Mucosa of descending colon (tissue), 3 donors: Measurements from ENCODE around the gene PBX1. TPM values are rescaled to one million over a fixed set of nuclear protein-coding genes. Genes with fewer than 3 reads are reported as not detected.

Source experiments
- ATAC-seq: fragments of 200-7000 bp; cut with Tn5 transposase; one replicate; pipeline ENCODE4 v1.9.1; 2020; ENCODE audit warnings: mild to moderate bottlenecking, moderate library complexity
- DNase-seq, 3 donors: peaks; one replicate each; pipeline ENCODE4 v3.0.0-alpha.2; 2020
- H3K36me3 ChIP-seq: fragments of 200-600 bp; one replicate; pipeline ENCODE4 v1.8.0; 2021; ENCODE audit warnings: low read depth, mild to moderate bottlenecking
- H3K4me1 ChIP-seq: fragments of 200-600 bp; one replicate; pipeline ENCODE4 v1.8.0; 2021; ENCODE audit warnings: low read depth, mild to moderate bottlenecking
- H3K4me3 ChIP-seq: fragments of 200-600 bp; one replicate; pipeline ENCODE4 v1.8.0; 2021; ENCODE audit warnings: mild to moderate bottlenecking
- H3K9me3 ChIP-seq: fragments of 200-600 bp; one replicate; pipeline ENCODE4 v1.8.0; 2021; ENCODE audit warnings: mild to moderate bottlenecking
- CTCF ChIP-seq: fragments of 200-600 bp; IDR thresholded peaks from one replicate; pipeline ENCODE4 v1.8.0; 2022; ENCODE audit warnings: antibody characterized with exemption, mild to moderate bottlenecking
- intact Hi-C, 2 donors: fragments of 100-400 bp; cut with DNase I in 1 of 2; cut with micrococcal nuclease in 1 of 2; formaldehyde crosslinking; loops; one replicate each; pipeline versions ENCODE4 v1.11.0 to v1.11.1; 2022; cut with DNase I, micrococcal nuclease
- total RNA-seq, 3 donors: library from RNA; stranded (reverse); fragmentation: NEBNext Ultra II Directional in 2 of 3; extraction: Animal tissue kit (Norgen Biotek cat#: 25700) in 2 of 3; gene quantifications; one replicate each; pipeline versions ENCODE4 v1.2.1 to v1.2.4, GENCODE V29; 2021 to 2023
- donor health status: DM: no; HTN: no; CAD: no; lungs with moderate emphysema.
- donor health status: DM: no; HTN: no; CAD: no.
- donor health status: DM: no; HTN: yes; CAD: no.

PBX1 gene
- total RNA-seq, 3 donors from 2014 or later, result 52.6 to 182 (median 82.8) TPM

GRCh38 chr1:164725401-164725800, 166.4 kb downstream of the PBX1 start:
- H3K36me3 ChIP-seq, result no peaks in the 10 kb centered on the region
- no peaks in the 10 kb centered on the region for H3K4me1 ChIP-seq
- TF ChIP-seq CTCF, result no peak
- H3K9me3 ChIP-seq, result no peaks in the 10 kb centered on the region
- no peak for DNase-seq
- no peak for ATAC-seq
- no peak overlapping the region for H3K4me3 ChIP-seq
- intact Hi-C loops, result no loop called here

DNA sequence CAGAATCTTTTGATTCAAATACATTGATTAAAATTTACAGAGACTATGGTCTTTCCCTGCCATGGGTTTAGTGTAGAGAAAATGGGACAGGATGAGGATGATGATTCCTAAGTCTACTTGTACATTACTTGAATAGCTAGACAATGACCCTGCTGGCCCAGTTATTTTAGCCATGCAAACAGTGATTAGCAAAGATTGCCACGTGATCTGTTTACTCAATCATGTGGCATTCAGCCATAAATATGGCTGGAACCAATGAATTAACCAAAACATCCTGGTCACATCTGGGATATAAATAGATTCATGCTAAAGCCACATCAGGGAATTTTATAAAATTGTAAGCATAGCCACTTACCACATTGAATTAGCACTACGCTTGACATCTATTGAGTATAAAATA, 167.3 kb downstream of the PBX1 start:
- H3K9me3 ChIP-seq, result no peaks in the 10 kb centered on the region
- DNase-seq, result no peak
- no peaks in the 10 kb centered on the region for H3K4me1 ChIP-seq

DNA sequence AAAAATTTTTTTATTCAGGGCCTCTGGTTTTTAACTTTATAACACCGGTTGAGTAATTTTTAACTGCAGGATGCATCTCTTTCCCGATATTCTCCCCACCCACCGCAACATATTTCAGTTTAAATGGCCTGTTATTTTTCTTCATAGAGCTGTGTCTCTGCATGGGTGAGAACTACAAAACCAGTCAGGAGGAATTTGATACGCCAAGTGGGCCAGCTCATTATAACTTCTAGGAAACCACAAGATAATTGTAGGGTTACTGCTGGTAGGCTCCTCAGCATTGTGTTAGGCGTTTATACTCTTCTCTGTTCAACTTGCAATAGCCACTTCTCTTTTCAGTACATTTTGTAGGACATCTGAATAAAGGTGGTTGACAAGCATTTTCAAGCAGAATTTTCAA, 169.7 kb downstream of the PBX1 start:
- DNase-seq (no peak), ATAC-seq (no peak)
- Histone ChIP-seq H3K4me3 (no peak overlapping the region), H3K36me3 (no peaks in the 10 kb centered on the region), H3K9me3 (no peaks in the 10 kb centered on the region), H3K4me1 (no peaks in the 10 kb centered on the region)
- TF ChIP-seq CTCF, result no peak
- intact Hi-C loops, result no loop called here

More for the DNA sequence above, 167.3 kb downstream of the PBX1 start:
- H3K4me3 ChIP-seq, result no peak overlapping the region
- no peak for ATAC-seq
- H3K36me3 ChIP-seq, result no peaks in the 10 kb centered on the region
- intact Hi-C loops, result no loop called here
- TF ChIP-seq CTCF, result no peak

- Histone ChIP-seq H3K36me3 (no peaks in the 10 kb centered on the region), H3K4me1 (no peaks in the 10 kb centered on the region), H3K4me3 (no peak overlapping the region), H3K9me3 (no peaks in the 10 kb centered on the region)
- no peak for TF ChIP-seq CTCF
- no peak for DNase-seq
- ATAC-seq, result no peak
- intact Hi-C loops, result no loop called here
Observed at GRCh38 chr1:164731161-164731876, 172.3 kb downstream of the PBX1 start.

GRCh38 chr1:164733070-164733469, 174.1 kb downstream of the PBX1 start:
- intact Hi-C loops, result no loop called here
- TF ChIP-seq CTCF, result no peak
- no peak overlapping the region for H3K4me3 ChIP-seq
- DNase-seq (no peak), ATAC-seq (no peak)
- no peaks in the 10 kb centered on the region for H3K9me3 ChIP-seq
- no peaks in the 10 kb centered on the region for H3K4me1 ChIP-seq
- H3K36me3 ChIP-seq, result no peaks in the 10 kb centered on the region

DNA sequence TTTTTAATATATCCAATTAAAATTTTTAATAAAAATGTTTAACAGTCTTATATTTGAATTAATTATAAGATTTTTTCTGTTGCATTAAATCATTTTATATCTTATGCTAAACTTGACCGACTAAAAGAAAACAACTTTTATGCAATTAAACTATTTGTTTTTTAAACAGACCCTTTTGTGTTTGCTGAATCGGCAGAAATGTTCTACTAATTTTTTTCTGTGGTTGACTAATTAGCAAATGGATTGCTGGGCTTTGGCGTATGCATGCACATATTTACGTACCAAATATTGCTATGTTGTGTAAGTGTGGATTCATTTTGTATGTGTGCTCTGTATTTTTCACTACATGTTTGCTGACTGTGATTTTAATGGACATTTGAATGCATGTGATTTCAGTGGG, 174.8 kb downstream of the PBX1 start:
- no peak overlapping the region for H3K4me3 ChIP-seq
- ATAC-seq, result no peak
- TF ChIP-seq CTCF, result no peak
- intact Hi-C loops, result no loop called here
- no peaks in the 10 kb centered on the region for H3K36me3 ChIP-seq
- H3K4me1 ChIP-seq, result no peaks in the 10 kb centered on the region
- DNase-seq, result no peak
- no peaks in the 10 kb centered on the region for H3K9me3 ChIP-seq
